ENCODE measurements around the gene ACYP2.

ACYP2 gene

DNA sequence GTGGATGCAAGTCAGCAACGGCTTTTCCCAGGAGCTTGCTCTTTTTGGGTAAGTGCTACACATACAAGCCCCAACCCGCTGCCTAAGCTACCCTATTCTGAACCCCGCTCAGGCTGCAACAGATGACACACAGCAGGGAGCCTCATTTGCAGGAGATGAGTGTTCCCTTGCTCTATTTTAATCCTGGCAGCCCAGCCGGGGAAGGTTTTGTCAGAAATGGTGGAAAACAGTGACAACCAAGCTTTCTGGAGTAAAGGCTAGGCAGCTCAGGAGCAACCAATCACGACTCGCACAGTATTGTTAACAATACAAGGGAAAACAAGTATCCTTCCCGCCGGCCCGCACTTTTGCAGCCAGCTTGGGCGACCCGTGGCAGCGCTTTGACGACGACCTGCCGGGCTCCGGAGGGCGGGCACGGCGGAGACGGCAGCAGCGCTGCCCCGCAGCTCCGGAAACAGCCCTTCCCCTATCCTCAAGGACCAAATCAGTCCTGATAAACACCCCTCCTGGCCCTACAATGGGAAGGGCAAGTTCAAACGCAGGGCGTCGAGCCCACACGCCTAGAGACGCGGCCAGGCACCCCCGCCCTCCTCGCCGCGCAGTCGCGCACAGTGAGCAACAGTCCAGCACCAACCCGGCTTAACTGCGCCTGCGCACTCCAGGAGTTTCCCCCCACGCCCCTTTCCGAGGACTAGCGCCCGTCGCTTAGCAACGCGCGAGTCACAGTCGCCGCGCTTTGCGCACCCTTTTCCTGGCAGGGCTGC, 214.9 kb downstream of the ACYP2 start:
- DNase-seq = peak; percentile 97

GRCh38 chr2:54330926-54331835, 215.8 kb downstream of the ACYP2 start:
- DNase-seq = no peak

DNA sequence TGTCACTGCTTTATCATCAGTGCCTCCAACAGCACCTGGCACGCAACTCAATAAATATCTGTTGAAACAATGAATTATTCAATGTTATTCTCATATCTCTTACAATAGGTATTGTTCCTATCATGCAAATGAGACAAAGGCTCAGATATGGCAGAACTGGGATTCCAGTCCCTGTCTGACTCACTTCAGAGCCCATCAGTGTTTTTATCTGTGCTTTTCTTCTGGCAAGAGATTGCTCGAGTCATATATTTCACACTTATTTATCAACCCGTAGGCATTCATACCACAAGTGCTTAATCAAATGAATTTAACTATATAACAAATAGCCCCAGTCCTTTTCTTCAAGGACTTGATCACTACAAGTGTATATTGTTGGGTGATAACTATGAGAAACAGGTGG, 217.0 kb downstream of the ACYP2 start:
- peak; percentile 8 for DNase-seq

DNA sequence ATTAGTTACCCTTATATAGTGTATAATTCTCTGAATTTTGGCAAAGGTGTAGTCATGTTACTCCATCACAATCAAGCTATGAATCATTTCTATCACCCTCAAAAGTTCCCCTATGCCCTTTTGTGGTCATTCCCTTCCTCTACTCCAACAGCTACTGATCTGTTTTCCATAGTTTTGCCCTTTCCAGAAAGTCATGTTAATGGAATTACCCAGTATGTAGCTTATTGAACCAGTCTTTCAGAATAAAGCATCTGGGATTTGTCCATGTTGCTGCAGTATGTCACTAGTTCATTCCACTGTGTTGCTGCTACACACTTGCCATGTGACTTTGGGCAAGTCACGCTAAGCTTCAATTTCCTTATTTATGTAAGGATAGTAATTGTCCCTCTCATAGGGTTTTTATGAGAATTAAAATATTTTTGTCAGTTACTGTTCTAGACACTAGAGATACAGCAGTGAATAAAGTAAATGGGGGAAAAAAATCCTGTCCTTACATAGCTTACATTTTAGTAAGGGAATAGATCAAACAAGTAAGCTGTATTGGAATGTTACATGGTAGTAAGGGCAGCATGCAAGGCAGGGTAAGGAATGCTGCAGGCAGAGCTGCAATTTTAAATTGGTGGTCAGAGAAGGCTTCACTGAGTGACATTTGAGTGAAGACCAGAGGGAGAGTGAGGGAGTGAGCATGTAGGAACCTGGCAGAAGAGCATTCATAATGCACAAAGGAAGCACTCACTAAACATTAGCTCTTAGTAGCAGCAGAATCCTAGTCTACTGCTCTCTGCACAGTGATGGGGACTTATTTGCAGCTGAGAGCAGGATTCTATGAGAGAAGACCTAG, 220.9 kb downstream of the ACYP2 start:
- DNase-seq = peak; percentile 90

DNA sequence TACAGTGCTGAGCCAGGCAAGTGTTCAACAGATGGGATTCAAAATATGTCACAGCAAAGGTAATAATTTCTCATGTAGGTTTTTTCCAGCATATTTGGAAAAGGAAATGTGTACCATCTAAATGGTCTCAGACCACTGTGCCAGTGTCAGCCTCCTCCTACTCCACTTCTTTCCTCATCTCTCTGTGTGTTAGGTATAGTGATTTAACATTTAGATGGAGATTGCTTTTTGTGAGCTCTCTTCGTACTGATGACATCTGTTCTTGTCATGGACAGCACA, 221.5 kb downstream of the ACYP2 start:
- DNase-seq = no peak

GRCh38 chr2:54341656-54342055, 226.2 kb downstream of the ACYP2 start:
- no peak for DNase-seq

DNA sequence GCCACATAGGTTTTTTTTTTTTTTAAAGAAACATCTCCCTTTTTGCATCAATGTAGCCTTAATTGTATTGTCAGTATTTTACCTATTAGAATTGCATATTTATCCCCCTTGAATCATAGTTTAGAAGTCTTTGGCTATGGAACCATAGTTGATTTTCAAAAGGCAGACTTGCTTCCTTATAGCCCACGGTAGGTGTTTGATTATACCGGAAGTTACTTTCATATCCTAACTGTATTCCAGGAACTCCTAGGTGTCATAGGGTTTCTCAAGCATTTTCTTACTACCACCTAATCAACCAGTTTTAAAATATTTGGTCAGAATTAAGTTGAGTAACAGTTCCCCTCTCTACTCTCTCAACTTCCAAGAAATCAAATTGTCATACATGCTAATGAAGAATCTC, 227.2 kb downstream of the ACYP2 start:
- no peak for DNase-seq

DNA sequence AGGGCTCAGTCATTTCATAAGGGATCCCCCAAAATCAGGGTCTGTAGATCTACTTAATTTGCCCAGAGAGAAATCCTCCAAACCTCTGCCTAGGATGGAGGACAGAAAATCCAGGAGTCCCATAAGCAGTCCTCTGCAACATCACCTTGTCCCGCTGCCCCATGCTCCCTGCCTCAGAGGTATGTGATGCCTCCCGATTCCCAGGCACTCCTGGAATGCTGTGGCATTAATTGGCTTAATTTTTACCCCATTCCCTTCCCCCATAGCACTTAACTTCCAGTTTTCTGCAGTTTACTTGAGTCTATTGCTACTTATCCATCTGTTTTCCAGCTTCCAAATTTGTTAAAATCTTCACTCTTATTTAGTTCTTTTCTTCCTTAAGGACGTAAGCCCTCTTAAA, 232.2 kb downstream of the ACYP2 start:
- DNase-seq = no peak

- DNase-seq = peak; percentile 54
Measured at GRCh38 chr2:54348646-54349045, 233.2 kb downstream of the ACYP2 start.

GRCh38 chr2:54350426-54350825, 235.0 kb downstream of the ACYP2 start:
- DNase-seq = no peak

DNA sequence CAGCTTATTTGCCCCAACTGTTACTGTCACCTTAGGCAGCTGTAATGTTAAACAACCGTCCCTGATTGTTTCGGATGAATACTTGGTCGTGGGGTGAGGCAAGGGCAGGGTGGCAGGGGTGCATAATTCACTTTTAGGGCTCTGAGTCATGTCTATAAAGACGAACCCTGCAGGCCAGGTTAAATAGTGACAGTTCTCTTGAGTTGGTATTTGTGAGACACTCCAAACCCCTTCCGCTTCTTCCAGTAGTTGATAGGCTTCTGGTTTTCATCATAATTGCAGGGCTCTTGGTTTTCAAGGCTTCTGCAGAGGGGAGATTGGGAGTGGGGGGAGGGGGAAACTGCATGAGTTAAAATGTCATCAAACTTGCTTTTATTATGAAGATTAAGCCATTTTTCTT, 237.8 kb downstream of the ACYP2 start:
- DNase-seq = no peak
